Gastrocnemius medialis (tissue), 4 donors: ENCODE results near the gene ABCC5. TPM values are rescaled to one million over a fixed set of nuclear protein-coding genes. Genes with fewer than 3 reads are reported as not detected.

Experiments
- ATAC-seq, 2 donors: fragments of 150-250 bp; one replicate each; pipeline ENCODE4 v1.9.1; 2016
- DNase-seq, 2 donors: peaks; one replicate each; pipeline ENCODE4 v3.0.0-alpha.2; 2019
- H3K27ac ChIP-seq, 4 donors: fragments of 200-600 bp; sonication (generic); 1 replicate in 1 of 4; 2 replicates in 3 of 4; pipeline ENCODE4 v1.5.1; 2016 to 2018; ENCODE audit warnings: mild to moderate bottlenecking in 2 of 4, moderate library complexity in 1 of 4
- H3K27me3 ChIP-seq, 3 donors: fragments of 200-600 bp; sonication (generic) in 2 of 3; 1 replicate in 1 of 3; 2 replicates in 2 of 3; pipeline versions ENCODE4 v1.5.1 to v1.6.0; 2016 to 2019; ENCODE audit warnings: mild to moderate bottlenecking in 1 of 3, moderate library complexity in 1 of 3
- H3K36me3 ChIP-seq, 2 donors: fragments of 200-600 bp; sonication (generic) in 1 of 2; one replicate each; pipeline ENCODE4 v1.5.1; 2017 to 2018
- H3K4me1 ChIP-seq, 2 donors: fragments of 200-600 bp; sonication (generic) in 1 of 2; one replicate each; pipeline ENCODE4 v1.5.1; 2016 to 2017; ENCODE audit warnings: mild to moderate bottlenecking in 2 of 2
- H3K4me3 ChIP-seq, 4 donors: fragments of 200-600 bp; sonication (generic) in 3 of 4; 1 replicate in 1 of 4; 2 replicates in 3 of 4; pipeline ENCODE4 v1.5.1; 2016 to 2019; ENCODE audit warnings: mild to moderate bottlenecking in 2 of 4
- H3K9me3 ChIP-seq, 3 donors: fragments of 200-600 bp; sonication (generic) in 2 of 3; 1 replicate in 1 of 3; 2 replicates in 2 of 3; pipeline ENCODE4 v1.5.1; 2016 to 2019
- POLR2A ChIP-seq, 2 donors: fragments of 450-650 bp; IDR thresholded peaks; one replicate each; pipeline ENCODE4 v1.6.1; 2017; ENCODE audit warnings: antibody characterized with exemption in 2 of 2, mild to moderate bottlenecking in 2 of 2, moderate library complexity in 2 of 2
- in situ Hi-C, 4 donors: fragments of 200-750 bp; cut with MboI; loops; one replicate each; pipeline versions ENCODE4 v1.15.0 to v1.8.0; 2017; ENCODE audit warnings: low sequenced_read_pairs in 4 of 4
- intact Hi-C: fragments of 100-400 bp; cut with DNase I; formaldehyde crosslinking; loops from one replicate; pipeline ENCODE4 v1.15.1; 2023; ENCODE audit warnings: low total_unique reads
- total RNA-seq, 4 donors: library from RNA; depleted of rRNA; stranded (reverse); fragments of >200 nt; gene quantifications; one replicate each; pipeline versions ENCODE4 v1.1.0 to v1.2.3, GENCODE V29; 2016
- TF ChIP-seq, protein P1 (sequence below), 5 experiments: fragments of 450-650 bp in 3 of 5; fragments of 200-600 bp in 2 of 5; sonication (generic) in 2 of 5; IDR thresholded peaks in 4 of 5; conservative IDR thresholded peaks in 1 of 5; 1 replicate in 4 of 5; 2 replicates in 1 of 5; pipeline ENCODE4 v1.5.1; 2016 to 2019; ENCODE audit warnings: antibody characterized with exemption in 5 of 5, mild to moderate bottlenecking in 3 of 5, moderate library complexity in 3 of 5

The ABCC5 gene
- total RNA-seq, 4 donors from 2014 or later = 20.4 to 52.2 (median 39.5) TPM

DNA sequence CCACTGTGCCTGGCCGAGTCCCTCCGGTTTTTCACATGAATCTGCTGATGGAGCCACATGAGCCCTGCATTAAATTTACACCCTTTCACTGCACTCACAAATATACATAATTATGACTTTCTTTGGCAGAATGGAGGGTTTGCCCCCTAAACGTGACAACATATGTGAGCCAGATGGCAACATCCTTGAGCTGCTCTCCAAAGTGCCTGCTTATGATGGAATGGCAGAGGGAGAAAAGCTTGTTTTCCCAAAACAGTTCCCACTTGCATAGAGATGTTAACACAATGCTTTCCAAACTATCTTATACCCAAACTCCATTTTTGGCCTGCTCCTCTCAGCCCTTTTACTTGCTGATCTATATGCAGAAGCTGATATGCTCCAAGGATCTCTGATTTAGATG is 54.9 kb downstream of the ABCC5 start:
- H3K4me3 ChIP-seq = no peak overlapping the region
- no peaks in the 10 kb centered on the region for H3K4me1 ChIP-seq
- no peak overlapping the region for H3K27ac ChIP-seq
- DNase-seq (no peak), ATAC-seq (no peak)
- no peaks in the 10 kb centered on the region for H3K27me3 ChIP-seq
- TF ChIP-seq POLR2A (IDR thresholded peaks at IDR 0.05) = no peak
- TF ChIP-seq, protein P1, sequence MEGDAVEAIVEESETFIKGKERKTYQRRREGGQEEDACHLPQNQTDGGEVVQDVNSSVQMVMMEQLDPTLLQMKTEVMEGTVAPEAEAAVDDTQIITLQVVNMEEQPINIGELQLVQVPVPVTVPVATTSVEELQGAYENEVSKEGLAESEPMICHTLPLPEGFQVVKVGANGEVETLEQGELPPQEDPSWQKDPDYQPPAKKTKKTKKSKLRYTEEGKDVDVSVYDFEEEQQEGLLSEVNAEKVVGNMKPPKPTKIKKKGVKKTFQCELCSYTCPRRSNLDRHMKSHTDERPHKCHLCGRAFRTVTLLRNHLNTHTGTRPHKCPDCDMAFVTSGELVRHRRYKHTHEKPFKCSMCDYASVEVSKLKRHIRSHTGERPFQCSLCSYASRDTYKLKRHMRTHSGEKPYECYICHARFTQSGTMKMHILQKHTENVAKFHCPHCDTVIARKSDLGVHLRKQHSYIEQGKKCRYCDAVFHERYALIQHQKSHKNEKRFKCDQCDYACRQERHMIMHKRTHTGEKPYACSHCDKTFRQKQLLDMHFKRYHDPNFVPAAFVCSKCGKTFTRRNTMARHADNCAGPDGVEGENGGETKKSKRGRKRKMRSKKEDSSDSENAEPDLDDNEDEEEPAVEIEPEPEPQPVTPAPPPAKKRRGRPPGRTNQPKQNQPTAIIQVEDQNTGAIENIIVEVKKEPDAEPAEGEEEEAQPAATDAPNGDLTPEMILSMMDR (IDR thresholded peaks at IDR 0.05 in 4 of 5, conservative IDR thresholded peaks at IDR 0.05 in 1 of 5) = no peak
- intact Hi-C loops = loop anchor here (1.0 kb wide), 1 partner anchor 10 kb away; no protein-coding TSS in a partner anchor
- in situ Hi-C loops = no loop called here
- H3K36me3 ChIP-seq = peaks cover 0 to 100% of the 10 kb centered on the region in 2 donors
- no peaks in the 10 kb centered on the region for H3K9me3 ChIP-seq

DNA sequence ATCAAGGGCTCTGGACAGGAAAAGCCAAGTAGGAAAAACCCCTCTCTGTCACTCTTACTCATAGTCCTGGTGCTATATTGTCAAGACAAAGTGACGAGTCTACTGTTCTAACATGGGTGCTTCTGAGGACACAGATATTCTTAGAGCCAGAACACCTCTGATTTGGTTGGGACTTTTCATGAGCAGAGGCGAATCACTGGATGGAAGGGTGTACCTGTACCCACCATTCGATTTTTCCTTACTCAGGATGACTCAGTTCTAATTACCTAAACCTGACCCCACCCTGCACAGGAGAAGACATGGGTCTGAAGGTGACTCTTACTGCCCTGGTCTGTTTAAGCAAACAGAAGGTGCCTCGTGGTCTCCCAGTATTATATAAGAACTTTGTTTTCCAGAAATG is 58.5 kb downstream of the ABCC5 start:
- TF ChIP-seq, protein P1 (IDR thresholded peaks at IDR 0.05 in 4 of 5, conservative IDR thresholded peaks at IDR 0.05 in 1 of 5) = no peak
- no peak for TF ChIP-seq POLR2A (IDR thresholded peaks at IDR 0.05)
- in situ Hi-C loops (no loop called here), intact Hi-C loops (no loop called here)
- DNase-seq = no peak
- Histone ChIP-seq H3K9me3 (no peaks in the 10 kb centered on the region), H3K36me3 (peaks cover 3 to 83% of the 10 kb centered on the region in 2 donors), H3K4me3 (no peak overlapping the region), H3K27ac (peak overlapping the region in 3 of 4 donors; percentile 4 to 32 (median 24)), H3K4me1 (no peaks in the 10 kb centered on the region), H3K27me3 (no peaks in the 10 kb centered on the region)
- ATAC-seq = peak in 1 of 2 donors; percentile 49

DNA sequence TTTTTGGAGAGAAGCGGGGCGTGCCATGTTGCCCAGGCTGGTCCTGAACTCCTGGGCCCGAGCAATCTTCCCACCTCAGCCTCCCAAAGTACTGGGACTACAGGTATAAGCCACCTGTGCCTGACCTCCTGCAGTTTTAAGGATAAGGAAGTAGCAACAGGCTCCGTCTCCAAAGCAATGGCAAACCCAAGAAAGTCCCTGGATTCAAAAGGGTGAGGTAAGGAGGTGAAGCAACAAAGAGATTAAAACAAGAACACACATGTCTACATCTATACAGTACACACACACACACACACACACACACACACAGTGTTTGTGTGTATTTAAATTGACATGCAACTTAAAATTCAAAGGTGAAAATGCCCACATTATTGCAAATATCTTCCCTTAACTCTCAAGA is 58.9 kb downstream of the ABCC5 start:
- Histone ChIP-seq H3K36me3 (peaks cover 3 to 83% of the 10 kb centered on the region in 2 donors), H3K9me3 (no peaks in the 10 kb centered on the region), H3K4me1 (no peaks in the 10 kb centered on the region), H3K27me3 (no peaks in the 10 kb centered on the region), H3K4me3 (no peak overlapping the region), H3K27ac (peak overlapping the region in 3 of 4 donors; percentile 4 to 32 (median 24))
- DNase-seq (no peak), ATAC-seq (no peak)
- intact Hi-C loops (no loop called here), in situ Hi-C loops (no loop called here)
- TF ChIP-seq POLR2A (IDR thresholded peaks at IDR 0.05) = no peak
- TF ChIP-seq, protein P1 (IDR thresholded peaks at IDR 0.05 in 4 of 5, conservative IDR thresholded peaks at IDR 0.05 in 1 of 5) = no peak

DNA sequence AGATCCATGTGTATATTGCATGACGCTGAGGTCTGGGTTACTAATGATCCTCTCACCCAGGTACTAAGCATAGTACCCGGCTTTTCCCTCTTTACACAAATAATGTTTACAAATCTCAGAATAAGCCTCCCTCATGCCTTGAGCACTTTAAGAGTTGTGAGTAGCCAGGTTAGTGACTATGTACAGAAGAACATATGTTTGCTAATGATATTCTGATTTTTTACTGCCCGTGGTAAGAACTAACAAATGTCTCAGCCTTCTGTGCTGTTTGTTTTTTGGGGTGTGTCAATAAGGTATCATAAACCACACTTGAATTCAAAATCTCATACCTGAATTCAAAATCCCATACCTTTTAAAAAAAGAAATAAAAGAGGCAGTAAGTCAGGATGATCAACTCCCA is 59.5 kb downstream of the ABCC5 start:
- DNase-seq (no peak), ATAC-seq (no peak)
- Histone ChIP-seq H3K4me1 (no peaks in the 10 kb centered on the region), H3K9me3 (no peaks in the 10 kb centered on the region), H3K27me3 (no peaks in the 10 kb centered on the region), H3K36me3 (peaks cover 3 to 83% of the 10 kb centered on the region in 2 donors), H3K4me3 (no peak overlapping the region), H3K27ac (peak overlapping the region in 1 of 4 donors; percentile 32)
- intact Hi-C loops = no loop called here
- no peak for TF ChIP-seq POLR2A (IDR thresholded peaks at IDR 0.05)
- TF ChIP-seq, protein P1 (IDR thresholded peaks at IDR 0.05 in 4 of 5, conservative IDR thresholded peaks at IDR 0.05 in 1 of 5) = no peak
- in situ Hi-C loops = no loop called here

DNA sequence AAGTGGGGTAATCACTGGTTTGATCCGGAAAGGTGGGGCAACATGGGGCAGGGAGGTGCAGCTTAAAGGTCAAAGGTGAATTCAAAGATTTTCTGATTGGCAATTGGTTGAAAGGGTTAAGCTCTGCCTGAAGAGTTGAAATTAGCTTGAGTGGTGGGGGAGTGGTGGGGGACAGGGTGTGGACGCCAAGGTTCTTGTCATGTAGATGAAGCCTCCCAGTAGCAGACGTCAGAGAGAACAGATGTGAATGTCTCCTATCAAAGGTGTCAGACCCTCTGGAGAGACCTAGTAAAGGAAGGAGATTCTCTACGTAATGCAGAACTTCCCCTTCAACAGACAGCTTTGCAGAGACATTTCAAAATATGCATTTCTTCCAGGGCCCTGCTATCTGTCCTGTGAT is 62.8 kb downstream of the ABCC5 start:
- DNase-seq = no peak
- H3K9me3 ChIP-seq = no peaks in the 10 kb centered on the region
- no peak for TF ChIP-seq POLR2A (IDR thresholded peaks at IDR 0.05)
- TF ChIP-seq, protein P1 (IDR thresholded peaks at IDR 0.05 in 4 of 5, conservative IDR thresholded peaks at IDR 0.05 in 1 of 5) = no peak
- H3K4me1 ChIP-seq = no peaks in the 10 kb centered on the region
- H3K27ac ChIP-seq = no peak overlapping the region
- in situ Hi-C loops = no loop called here
- no peaks in the 10 kb centered on the region for H3K27me3 ChIP-seq
- H3K4me3 ChIP-seq = no peak overlapping the region
- no peak for ATAC-seq
- intact Hi-C loops = no loop called here
- H3K36me3 ChIP-seq = peaks cover 10 to 83% of the 10 kb centered on the region in 2 donors
